Neural cell (in vitro differentiated cells): ENCODE measurements around the gene NINJ1.

Source experiments
- MXI1 ChIP-seq: fragments of 450-650 bp; conservative IDR thresholded peaks from 2 replicates; pipeline ENCODE4 v1.6.1; 2014; ENCODE audit warnings: antibody characterized with exemption, mild to moderate bottlenecking; ENCODE audit not compliant: poor library complexity, severe bottlenecking
- POLR2AphosphoS5 ChIP-seq: IDR thresholded peaks from 2 replicates; pipeline ENCODE4 v1.6.1; 2012
- TF ChIP-seq, protein P1 (sequence below): fragments of 450-650 bp; IDR thresholded peaks from 2 replicates; pipeline ENCODE4 v1.5.1; 2014; ENCODE audit warnings: antibody characterized with exemption, mild to moderate bottlenecking, moderate library complexity; ENCODE audit not compliant: poor library complexity, severe bottlenecking

DNA sequence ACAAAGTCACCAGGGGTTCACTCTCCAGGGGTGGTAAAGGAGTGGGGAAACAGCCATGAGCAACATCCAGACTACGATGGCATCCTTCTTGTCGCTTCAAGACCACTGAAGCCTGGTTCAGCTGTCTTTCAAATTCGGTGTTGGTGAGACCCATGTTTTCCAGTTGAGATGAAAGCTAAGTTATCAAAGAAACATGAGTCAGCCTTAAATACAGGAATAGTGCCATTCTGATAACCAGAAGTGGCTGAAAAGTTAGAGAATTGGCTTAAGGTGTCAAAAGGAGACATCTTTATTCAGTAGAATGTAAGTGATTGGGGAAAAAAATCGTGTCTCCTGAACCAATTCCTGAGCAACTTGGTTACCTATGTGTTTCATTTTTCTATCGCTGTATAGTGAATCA, 45.0 kb downstream of the NINJ1 start:
- no peak for TF ChIP-seq POLR2AphosphoS5
- TF ChIP-seq, protein P1, sequence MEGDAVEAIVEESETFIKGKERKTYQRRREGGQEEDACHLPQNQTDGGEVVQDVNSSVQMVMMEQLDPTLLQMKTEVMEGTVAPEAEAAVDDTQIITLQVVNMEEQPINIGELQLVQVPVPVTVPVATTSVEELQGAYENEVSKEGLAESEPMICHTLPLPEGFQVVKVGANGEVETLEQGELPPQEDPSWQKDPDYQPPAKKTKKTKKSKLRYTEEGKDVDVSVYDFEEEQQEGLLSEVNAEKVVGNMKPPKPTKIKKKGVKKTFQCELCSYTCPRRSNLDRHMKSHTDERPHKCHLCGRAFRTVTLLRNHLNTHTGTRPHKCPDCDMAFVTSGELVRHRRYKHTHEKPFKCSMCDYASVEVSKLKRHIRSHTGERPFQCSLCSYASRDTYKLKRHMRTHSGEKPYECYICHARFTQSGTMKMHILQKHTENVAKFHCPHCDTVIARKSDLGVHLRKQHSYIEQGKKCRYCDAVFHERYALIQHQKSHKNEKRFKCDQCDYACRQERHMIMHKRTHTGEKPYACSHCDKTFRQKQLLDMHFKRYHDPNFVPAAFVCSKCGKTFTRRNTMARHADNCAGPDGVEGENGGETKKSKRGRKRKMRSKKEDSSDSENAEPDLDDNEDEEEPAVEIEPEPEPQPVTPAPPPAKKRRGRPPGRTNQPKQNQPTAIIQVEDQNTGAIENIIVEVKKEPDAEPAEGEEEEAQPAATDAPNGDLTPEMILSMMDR = no peak
- no peak for TF ChIP-seq MXI1
